Endodermal cell (in vitro differentiated cells): ENCODE results near the gene ISOC2. TPM values are rescaled to one million over a fixed set of nuclear protein-coding genes. Genes with fewer than 3 reads are reported as not detected.

ENCODE experiments used
- DNase-seq: peaks from one replicate; pipeline ENCODE4 v3.0.0-alpha.2; 2017
- H3K27ac ChIP-seq: 2 replicates; pipeline ENCODE4 v1.5.1; 2013; ENCODE audit warnings: mild to moderate bottlenecking, low read depth, low read length, moderate library complexity
- H3K27me3 ChIP-seq: 2 replicates; pipeline ENCODE4 v1.6.1; 2013; ENCODE audit warnings: mild to moderate bottlenecking, low read length, moderate library complexity; ENCODE audit not compliant: insufficient read depth, control insufficient read depth, poor library complexity, severe bottlenecking
- H3K36me3 ChIP-seq: 2 replicates; pipeline ENCODE4 v1.7.0; 2013; ENCODE audit warnings: mild to moderate bottlenecking, low read length, moderate library complexity; ENCODE audit not compliant: control insufficient read depth, insufficient read depth
- H3K4me1 ChIP-seq: one replicate; pipeline ENCODE4 v1.7.0; 2013; ENCODE audit warnings: low read length; ENCODE audit not compliant: control insufficient read depth, insufficient read depth
- H3K4me3 ChIP-seq: 2 replicates; pipeline ENCODE4 v1.5.1; 2013; ENCODE audit warnings: mild to moderate bottlenecking, low read length, moderate library complexity
- H3K9ac ChIP-seq: 2 replicates; pipeline ENCODE4 v1.6.1; 2013; ENCODE audit warnings: mild to moderate bottlenecking, low read length, moderate library complexity; ENCODE audit not compliant: poor library complexity, severe bottlenecking; ENCODE audit errors: extremely low read depth
- H3K9me3 ChIP-seq: 2 replicates; pipeline ENCODE4 v1.6.1; 2013; ENCODE audit warnings: mild to moderate bottlenecking, low read length, moderate library complexity; ENCODE audit not compliant: control insufficient read depth
- H3K27ac Mint-ChIP-seq: 2 replicates; pipeline ENCODE4 v1.8.0; 2020; ENCODE audit warnings: mixed read lengths
- H3K27me3 Mint-ChIP-seq: 2 replicates; pipeline ENCODE4 v1.8.0; 2021; ENCODE audit warnings: mild to moderate bottlenecking, mixed read lengths; ENCODE audit not compliant: insufficient read depth
- H3K36me3 Mint-ChIP-seq: 2 replicates; pipeline ENCODE4 v1.8.0; 2020; ENCODE audit warnings: low read depth, mixed read lengths
- H3K4me1 Mint-ChIP-seq: 2 replicates; pipeline ENCODE4 v1.8.0; 2020; ENCODE audit warnings: mixed read lengths
- H3K4me3 Mint-ChIP-seq: 2 replicates; pipeline ENCODE4 v1.8.0; 2020; ENCODE audit warnings: mild to moderate bottlenecking, moderate library complexity, mixed read lengths
- H3K9me3 Mint-ChIP-seq: 2 replicates; pipeline ENCODE4 v1.8.0; 2020; ENCODE audit warnings: mild to moderate bottlenecking, mixed read lengths
- WGBS, 2 experiments: methylation state at CpG; one replicate each; pipeline versions ENCODE4 v1.1.5 to v1.1.7; 2013; ENCODE audit warnings: missing lambda C conversion rate in 2 of 2, mixed read lengths in 1 of 2; ENCODE audit not compliant: insufficient coverage in 1 of 2, insufficient read length in 1 of 2; 5-methylcytosine and 5-hydroxymethylcytosine counted together
- total RNA-seq, 2 donors: library from RNA; stranded (reverse); fragmentation: NEBNext Ultra II Directional in 1 of 2; extraction: Animal tissue kit (Norgen Biotek cat#: 25700) in 1 of 2; gene quantifications; 2 replicates in 1 of 2; 3 replicates in 1 of 2; pipeline ENCODE4 v1.2.1, GENCODE V29; 2021
- TF ChIP-seq, protein P1 (sequence below): fragments of 200-600 bp; sonication (generic); conservative IDR thresholded peaks from 2 replicates; pipeline ENCODE4 v1.5.0; 2021; ENCODE audit warnings: antibody characterized with exemption, mild to moderate bottlenecking

Gene ISOC2
- total RNA-seq, 2 donors from 2014 or later = 35.9 to 39.2 TPM

GRCh38 chr19:55504252-55504603 lies 42.8 kb upstream of the ISOC2 start:
- H3K27me3 ChIP-seq = peaks cover 19% of the 10 kb centered on the region
- Mint-ChIP-seq H3K9me3 (peaks cover 14% of the 10 kb centered on the region), H3K27ac (no peak overlapping the region), H3K4me3 (no peak overlapping the region), H3K4me1 (no peaks in the 10 kb centered on the region), H3K27me3 (peaks cover 76% of the 10 kb centered on the region), H3K36me3 (no peaks in the 10 kb centered on the region)
- DNase-seq = no peak
- no peak overlapping the region for H3K27ac ChIP-seq
- H3K9me3 ChIP-seq = peaks cover 6% of the 10 kb centered on the region
- TF ChIP-seq, protein P1, sequence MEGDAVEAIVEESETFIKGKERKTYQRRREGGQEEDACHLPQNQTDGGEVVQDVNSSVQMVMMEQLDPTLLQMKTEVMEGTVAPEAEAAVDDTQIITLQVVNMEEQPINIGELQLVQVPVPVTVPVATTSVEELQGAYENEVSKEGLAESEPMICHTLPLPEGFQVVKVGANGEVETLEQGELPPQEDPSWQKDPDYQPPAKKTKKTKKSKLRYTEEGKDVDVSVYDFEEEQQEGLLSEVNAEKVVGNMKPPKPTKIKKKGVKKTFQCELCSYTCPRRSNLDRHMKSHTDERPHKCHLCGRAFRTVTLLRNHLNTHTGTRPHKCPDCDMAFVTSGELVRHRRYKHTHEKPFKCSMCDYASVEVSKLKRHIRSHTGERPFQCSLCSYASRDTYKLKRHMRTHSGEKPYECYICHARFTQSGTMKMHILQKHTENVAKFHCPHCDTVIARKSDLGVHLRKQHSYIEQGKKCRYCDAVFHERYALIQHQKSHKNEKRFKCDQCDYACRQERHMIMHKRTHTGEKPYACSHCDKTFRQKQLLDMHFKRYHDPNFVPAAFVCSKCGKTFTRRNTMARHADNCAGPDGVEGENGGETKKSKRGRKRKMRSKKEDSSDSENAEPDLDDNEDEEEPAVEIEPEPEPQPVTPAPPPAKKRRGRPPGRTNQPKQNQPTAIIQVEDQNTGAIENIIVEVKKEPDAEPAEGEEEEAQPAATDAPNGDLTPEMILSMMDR = no peak
- H3K4me1 ChIP-seq = no peaks in the 10 kb centered on the region
- WGBS, 2 experiments = 50 to 54% methylated on average over 10 to 12 of the region's 13 CpGs
- H3K36me3 ChIP-seq = no peaks in the 10 kb centered on the region
- H3K9ac ChIP-seq = no peak overlapping the region
- H3K4me3 ChIP-seq = peak overlapping the region; percentile 67

GRCh38 chr19:55503502-55504251 lies 42.2 kb upstream of the ISOC2 start:
- Histone ChIP-seq H3K4me3 (peak overlapping the region; percentile 67), H3K36me3 (no peaks in the 10 kb centered on the region)
- peaks cover 80% of the 10 kb centered on the region for H3K27me3 Mint-ChIP-seq

DNA sequence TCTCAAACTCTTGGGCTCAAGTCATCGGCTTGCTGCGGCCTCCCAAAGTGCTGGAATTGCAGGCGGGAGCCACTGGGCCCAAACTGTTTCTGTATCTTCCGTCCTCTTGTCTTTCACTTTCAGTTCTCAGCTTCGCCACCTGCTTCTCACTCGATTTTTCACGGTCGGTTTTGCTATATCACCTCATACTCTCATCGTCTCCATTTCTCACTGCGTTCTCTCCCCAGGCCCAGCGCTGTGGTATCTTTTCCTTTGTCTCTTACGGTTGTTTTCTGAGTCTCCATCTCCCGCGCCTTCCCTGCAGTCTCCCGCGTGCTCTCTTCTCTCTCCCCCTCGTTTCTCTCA lies 41.7 kb upstream of the ISOC2 start:
- peaks cover 81% of the 10 kb centered on the region for H3K27me3 Mint-ChIP-seq
- H3K4me3 Mint-ChIP-seq = no peak overlapping the region
- Histone ChIP-seq H3K9ac (no peak overlapping the region), H3K9me3 (peaks cover 6% of the 10 kb centered on the region), H3K27me3 (peaks cover 19% of the 10 kb centered on the region), H3K4me3 (no peak overlapping the region), H3K4me1 (no peaks in the 10 kb centered on the region), H3K36me3 (no peaks in the 10 kb centered on the region), H3K27ac (no peak overlapping the region)
- H3K9me3 Mint-ChIP-seq = peaks cover 14% of the 10 kb centered on the region
- no peaks in the 10 kb centered on the region for H3K36me3 Mint-ChIP-seq
- no peak overlapping the region for H3K27ac Mint-ChIP-seq
- 93% methylated on average over 14 to 17 of the region's 17 CpGs for WGBS, 2 experiments
- no peaks in the 10 kb centered on the region for H3K4me1 Mint-ChIP-seq
- DNase-seq = no peak
- TF ChIP-seq, protein P1 = no peak

More at GRCh38 chr19:55503502-55504251, 42.2 kb upstream of the ISOC2 start:
- Mint-ChIP-seq H3K27ac (no peak overlapping the region), H3K36me3 (no peaks in the 10 kb centered on the region), H3K9me3 (peaks cover 14% of the 10 kb centered on the region), H3K4me3 (peak overlapping the region; percentile 28), H3K4me1 (no peaks in the 10 kb centered on the region)
- 30 to 32% methylated on average over 24 to 64 of the region's 64 CpGs for WGBS, 2 experiments
- TF ChIP-seq, protein P1 = peak; percentile 100
- peaks cover 19% of the 10 kb centered on the region for H3K27me3 ChIP-seq
- no peaks in the 10 kb centered on the region for H3K4me1 ChIP-seq
- H3K27ac ChIP-seq = no peak overlapping the region
- H3K9me3 ChIP-seq = peaks cover 6% of the 10 kb centered on the region
- DNase-seq = peak; percentile 98
- no peak overlapping the region for H3K9ac ChIP-seq
